GM23248 (cell line): Measurements from ENCODE around the gene ANXA6. TPM values are rescaled to one million over a fixed set of nuclear protein-coding genes. Genes with fewer than 3 reads are reported as not detected.

Experiments
- DNase-seq: peaks from one replicate; pipeline ENCODE4 v3.0.0-alpha.2; 2015
- H2AFZ ChIP-seq: fragments of 200-600 bp; sonication (generic); 2 replicates; pipeline ENCODE4 v1.6.1; 2016; ENCODE audit warnings: antibody characterized with exemption
- H3F3A ChIP-seq: fragments of 200-600 bp; sonication (generic); 2 replicates; pipeline ENCODE4 v1.6.1; 2016; ENCODE audit warnings: mild to moderate bottlenecking, antibody characterized with exemption, mixed run types; ENCODE audit not compliant: insufficient read depth
- H3K27ac ChIP-seq: fragments of 200-600 bp; sonication (generic); 2 replicates; pipeline ENCODE4 v1.5.1; 2016; ENCODE audit warnings: mild to moderate bottlenecking
- H3K27me3 ChIP-seq: fragments of 200-600 bp; sonication (generic); replicated peaks from 2 replicates; pipeline ENCODE4 v1.6.1; 2016; ENCODE audit warnings: mild to moderate bottlenecking; ENCODE audit not compliant: insufficient read depth
- H3K36me3 ChIP-seq: fragments of 200-600 bp; sonication (generic); 2 replicates; pipeline ENCODE4 v1.6.1; 2016; ENCODE audit warnings: low read depth, mild to moderate bottlenecking
- H3K4me1 ChIP-seq: fragments of 200-600 bp; sonication (generic); 2 replicates; pipeline ENCODE4 v1.6.1; 2016; ENCODE audit warnings: mild to moderate bottlenecking; ENCODE audit not compliant: insufficient read depth
- H3K4me2 ChIP-seq: fragments of 200-600 bp; sonication (generic); one replicate; pipeline ENCODE4 v1.6.1; 2016; ENCODE audit warnings: mild to moderate bottlenecking; ENCODE audit not compliant: unreplicated experiment
- H3K4me3 ChIP-seq: fragments of 200-600 bp; sonication (generic); 2 replicates; pipeline ENCODE4 v1.5.1; 2016; ENCODE audit warnings: mild to moderate bottlenecking
- H3K79me2 ChIP-seq: fragments of 200-600 bp; sonication (generic); 2 replicates; pipeline ENCODE4 v1.6.1; 2016; ENCODE audit warnings: mild to moderate bottlenecking; ENCODE audit not compliant: insufficient read depth
- H3K9ac ChIP-seq: fragments of 200-600 bp; sonication (generic); 2 replicates; pipeline ENCODE4 v1.6.1; 2016; ENCODE audit warnings: mild to moderate bottlenecking
- H3K9me2 ChIP-seq: fragments of 200-600 bp; sonication (generic); 2 replicates; pipeline ENCODE4 v1.6.1; 2016; ENCODE audit warnings: mixed run types, mild to moderate bottlenecking, moderate library complexity; ENCODE audit not compliant: insufficient read depth
- H3K9me3 ChIP-seq: fragments of 200-600 bp; sonication (generic); one replicate; pipeline ENCODE4 v1.6.1; 2017; ENCODE audit warnings: low read depth
- H4K20me1 ChIP-seq: fragments of 200-600 bp; sonication (generic); 2 replicates; pipeline ENCODE4 v1.6.0; 2016; ENCODE audit not compliant: insufficient read depth
- EZH2 ChIP-seq: fragments of 200-600 bp; sonication (generic); IDR thresholded peaks from 2 replicates; pipeline ENCODE4 v1.6.1; 2018; ENCODE audit warnings: antibody characterized with exemption, mild to moderate bottlenecking; ENCODE audit not compliant: insufficient read depth, poor library complexity, severe bottlenecking
- EZH2phosphoT487 ChIP-seq: fragments of 200-600 bp; sonication (generic); IDR thresholded peaks from 2 replicates; pipeline ENCODE4 v1.6.1; 2018; ENCODE audit warnings: antibody characterized with exemption, moderate library complexity, mild to moderate bottlenecking, low read depth; ENCODE audit not compliant: insufficient read depth
- WGBS, 2 experiments: methylation state at CpG; one replicate each; pipeline ENCODE4 v1.1.6; 2015 to 2017; ENCODE audit warnings: low lambda C conversion rate in 2 of 2, low coverage in 1 of 2; ENCODE audit errors: missing lambda C conversion rate in 2 of 2; 5-methylcytosine and 5-hydroxymethylcytosine counted together
- in situ Hi-C: fragments of 300-500 bp; cut with MboI; formaldehyde crosslinking; loops from 2 replicates; pipeline ENCODE4 v1.15.0; 2020
- polyA plus RNA-seq: library from polyadenylated mRNA; unstranded; fragments of >200 nt; fragmentation: Nextera tagmentation; extraction: Ambion mirVana; gene quantifications from 2 replicates; pipeline ENCODE4 v1.2.1, GENCODE V29; 2016
- total RNA-seq: library from RNA; depleted of rRNA; stranded (reverse); fragments of >200 nt; shearing (Covaris generic); gene quantifications from 2 replicates; pipeline ENCODE4 v1.2.3, GENCODE V29; 2014

Gene ANXA6
- total and polyA plus RNA-seq, 2 experiments from 2014 or later = 183 to 409 TPM

DNA sequence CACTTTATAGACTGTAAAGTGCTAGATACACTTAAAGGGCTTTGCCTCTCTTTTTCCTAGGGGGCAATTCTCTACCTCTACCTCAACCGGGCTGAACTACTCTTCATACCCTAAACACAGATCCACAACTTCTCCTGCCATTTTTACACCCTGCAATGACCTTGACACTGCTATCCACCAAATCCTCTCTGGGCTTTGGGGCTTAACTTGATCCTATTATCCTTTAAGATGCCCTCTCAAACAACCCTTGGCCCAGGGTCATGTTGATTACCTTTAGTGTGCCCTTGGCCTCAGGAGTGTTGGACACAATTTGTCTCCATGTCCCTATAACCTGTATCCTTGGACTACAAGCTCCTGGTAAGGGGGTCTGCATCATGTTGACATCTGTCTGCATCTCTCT is 19.5 kb downstream of the ANXA6 start:
- no peak overlapping the region for H3K4me2 ChIP-seq
- H3K36me3 ChIP-seq = peaks cover 52% of the 10 kb centered on the region
- WGBS, 2 experiments = 91 to 100% methylated on average over 1 of the region's 1 CpG
- 0 out of 2 replicates have a peak, but pooled peaks cover 11% of the 10 kb centered on the region for H3K4me1 ChIP-seq
- in situ Hi-C loops = no loop called here
- peaks cover 51% of the 10 kb centered on the region for H3K79me2 ChIP-seq
- no peak overlapping the region for H3K4me3 ChIP-seq
- H3K27me3 ChIP-seq = no peaks in the 10 kb centered on the region
- H3K27ac ChIP-seq = no peak overlapping the region
- no peaks in the 10 kb centered on the region; the same call in 1 of the 2 replicates for H3F3A ChIP-seq
- H4K20me1 ChIP-seq = peaks cover 5% of the 10 kb centered on the region; the same call in 1 of the 2 replicates
- no peak for TF ChIP-seq EZH2phosphoT487
- TF ChIP-seq EZH2 = no peak
- DNase-seq = no peak
- no peak overlapping the region for H2AFZ ChIP-seq
- no peak overlapping the region for H3K9ac ChIP-seq
- no peaks in the 10 kb centered on the region for H3K9me2 ChIP-seq
- no peaks in the 10 kb centered on the region for H3K9me3 ChIP-seq

DNA sequence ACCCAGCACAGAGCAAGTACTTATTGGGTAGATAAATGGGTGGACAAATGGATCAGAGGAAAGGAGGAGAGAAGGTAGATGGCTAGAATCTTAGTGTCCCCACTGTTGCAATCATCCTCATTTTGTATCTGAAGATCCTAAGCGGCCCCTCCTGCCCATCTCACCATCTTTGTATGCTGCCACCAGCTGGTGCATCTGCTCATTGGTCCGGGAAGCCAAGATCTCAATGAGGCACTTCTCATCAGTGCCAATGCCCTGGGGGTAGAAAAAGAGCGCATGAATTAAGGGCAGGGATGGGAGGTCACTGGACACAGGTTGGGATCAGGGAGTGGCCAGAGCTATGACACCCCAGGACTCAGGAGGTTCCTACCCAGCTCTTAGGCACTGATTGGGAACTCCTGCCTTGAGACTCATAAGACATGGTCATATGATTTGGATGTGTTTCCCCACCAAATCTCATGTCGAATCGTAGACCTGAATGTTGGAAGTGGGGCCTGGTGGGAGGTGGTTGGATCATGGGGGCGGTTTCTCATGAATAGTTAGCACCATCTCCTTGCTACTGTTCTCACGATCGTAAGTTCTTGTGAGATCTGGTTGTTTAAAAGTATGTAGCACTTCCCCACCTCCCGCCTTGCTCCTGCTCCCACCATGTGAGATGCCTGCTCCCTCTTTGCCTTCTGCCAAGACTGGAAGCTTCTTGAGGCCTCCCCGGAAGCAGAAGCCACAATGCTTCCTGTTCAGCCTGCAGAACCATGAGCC is 20.3 kb downstream of the ANXA6 start:
- Histone ChIP-seq H3K4me1 (0 out of 2 replicates have a peak, but pooled peaks cover 11% of the 10 kb centered on the region), H3K27ac (no peak overlapping the region), H3K9me3 (no peaks in the 10 kb centered on the region), H3K4me3 (no peak overlapping the region), H3K9ac (no peak overlapping the region), H4K20me1 (no peaks in the 10 kb centered on the region; the same call in 1 of the 2 replicates), H3K27me3 (no peaks in the 10 kb centered on the region), H2AFZ (no peak overlapping the region), H3K36me3 (peaks cover 61% of the 10 kb centered on the region), H3K4me2 (no peak overlapping the region), H3K9me2 (no peaks in the 10 kb centered on the region), H3K79me2 (peaks cover 42% of the 10 kb centered on the region), H3F3A (no peaks in the 10 kb centered on the region; the same call in 1 of the 2 replicates)
- no peak for DNase-seq
- in situ Hi-C loops = no loop called here
- WGBS, 2 experiments = 90 to 92% methylated on average over 10 of the region's 10 CpGs
- TF ChIP-seq EZH2phosphoT487 (no peak), EZH2 (no peak)

GRCh38 chr5:151134228-151134627 is 23.4 kb downstream of the ANXA6 start:
- Histone ChIP-seq H3F3A (peaks cover 1% of the 10 kb centered on the region), H3K9me2 (no peaks in the 10 kb centered on the region), H3K4me2 (no peak overlapping the region), H4K20me1 (no peaks in the 10 kb centered on the region; the same call in 1 of the 2 replicates), H3K79me2 (peaks cover 13% of the 10 kb centered on the region), H3K9ac (no peak overlapping the region), H3K27me3 (no peaks in the 10 kb centered on the region), H3K36me3 (peaks cover 79% of the 10 kb centered on the region), H3K27ac (no peak overlapping the region), H3K4me1 (no peaks in the 10 kb centered on the region), H3K9me3 (no peaks in the 10 kb centered on the region), H2AFZ (no peak overlapping the region), H3K4me3 (no peak overlapping the region)
- in situ Hi-C loops = no loop called here
- TF ChIP-seq EZH2 (no peak), EZH2phosphoT487 (no peak)
- WGBS, 2 experiments = 69 to 79% methylated on average over 3 of the region's 3 CpGs
- DNase-seq = no peak

- H3K9me2 ChIP-seq = no peaks in the 10 kb centered on the region
- H3K27ac ChIP-seq = no peak overlapping the region
- no peak overlapping the region for H3K9ac ChIP-seq
- H3K4me1 ChIP-seq = no peaks in the 10 kb centered on the region
- no peak overlapping the region for H3K4me2 ChIP-seq
- DNase-seq = no peak
- H3F3A ChIP-seq = peaks cover 5% of the 10 kb centered on the region
- H4K20me1 ChIP-seq = no peaks in the 10 kb centered on the region; the same call in 1 of the 2 replicates
- TF ChIP-seq EZH2 = no peak
- TF ChIP-seq EZH2phosphoT487 = no peak
- H3K36me3 ChIP-seq = peaks cover 84% of the 10 kb centered on the region
- H2AFZ ChIP-seq = no peak overlapping the region
- in situ Hi-C loops = no loop called here
- H3K27me3 ChIP-seq = no peaks in the 10 kb centered on the region
- H3K79me2 ChIP-seq = peaks cover 8% of the 10 kb centered on the region; the same call in 1 of the 2 replicates
- no peaks in the 10 kb centered on the region for H3K9me3 ChIP-seq
- no peak overlapping the region for H3K4me3 ChIP-seq
- WGBS, 2 experiments = 76 to 79% methylated on average over 4 of the region's 4 CpGs
Observed at GRCh38 chr5:151132963-151133362, 24.6 kb downstream of the ANXA6 start.
